GM12865 (cell line): Measurements from ENCODE around the gene SRSF1.
A peak's percentile ranks its signal among the peaks of the same experiment; 100 is the strongest.

Experiments
- DNase-seq: peaks from one replicate; pipeline ENCODE4 v3.0.0; 2010; ENCODE audit warnings: low read depth
- H3K4me3 ChIP-seq: 2 replicates; pipeline ENCODE4 v1.5.1; 2011; ENCODE audit warnings: mild to moderate bottlenecking, low read depth, low read length, control low read depth
- TF ChIP-seq, protein P1 (sequence below): IDR thresholded peaks from 2 replicates; pipeline ENCODE4 v1.5.1; 2011; ENCODE audit warnings: low read length, control low read depth, low read depth, inconsistent platforms; ENCODE audit not compliant: insufficient read depth; ENCODE audit errors: missing control alignments

Gene SRSF1, protein sequence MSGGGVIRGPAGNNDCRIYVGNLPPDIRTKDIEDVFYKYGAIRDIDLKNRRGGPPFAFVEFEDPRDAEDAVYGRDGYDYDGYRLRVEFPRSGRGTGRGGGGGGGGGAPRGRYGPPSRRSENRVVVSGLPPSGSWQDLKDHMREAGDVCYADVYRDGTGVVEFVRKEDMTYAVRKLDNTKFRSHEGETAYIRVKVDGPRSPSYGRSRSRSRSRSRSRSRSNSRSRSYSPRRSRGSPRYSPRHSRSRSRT

DNA sequence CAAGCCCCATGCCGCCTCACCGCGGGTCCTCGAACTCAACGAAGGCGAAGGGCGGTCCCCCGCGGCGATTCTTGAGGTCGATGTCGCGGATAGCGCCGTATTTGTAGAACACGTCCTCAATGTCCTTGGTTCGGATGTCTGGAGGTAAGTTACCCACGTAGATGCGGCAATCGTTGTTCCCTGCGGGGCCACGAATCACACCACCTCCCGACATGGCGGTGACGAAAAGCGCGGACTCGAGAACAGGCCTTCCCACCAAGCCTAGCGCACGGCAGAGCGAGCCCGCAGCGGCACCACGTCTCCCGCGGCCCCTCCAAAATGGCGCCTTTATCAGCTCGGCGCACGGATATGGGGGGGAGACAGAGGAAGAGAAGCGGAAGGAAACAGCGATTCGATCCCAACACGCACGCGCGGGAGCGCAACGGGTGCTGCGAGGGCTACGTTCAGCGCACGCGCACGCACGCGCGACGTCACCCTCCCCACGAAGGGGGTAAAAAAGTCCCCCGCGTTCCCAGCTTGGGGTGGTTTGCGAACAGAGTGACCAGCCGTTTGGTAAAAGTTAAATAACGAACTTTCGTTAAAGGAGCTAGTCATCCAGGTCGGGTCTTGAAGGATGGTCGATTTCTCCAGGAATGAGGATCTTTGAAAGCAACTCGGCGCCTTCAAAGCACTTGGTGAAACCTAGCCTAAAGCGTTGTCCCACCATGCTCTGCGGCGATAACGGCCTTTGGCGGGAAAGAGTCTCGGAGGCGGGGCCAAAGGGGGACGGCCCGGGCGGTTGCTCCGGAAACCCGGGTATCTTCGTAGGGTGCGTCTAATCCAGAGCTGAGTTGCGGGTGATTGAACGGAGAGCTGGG lies at the start of gene SRSF1:
Gene SRSF1, minus strand, starts transcription at position 323 of the 857 bp plus-strand sequence. Its CDS starts 109 bp downstream, at position 214.
- TF ChIP-seq, protein P1, sequence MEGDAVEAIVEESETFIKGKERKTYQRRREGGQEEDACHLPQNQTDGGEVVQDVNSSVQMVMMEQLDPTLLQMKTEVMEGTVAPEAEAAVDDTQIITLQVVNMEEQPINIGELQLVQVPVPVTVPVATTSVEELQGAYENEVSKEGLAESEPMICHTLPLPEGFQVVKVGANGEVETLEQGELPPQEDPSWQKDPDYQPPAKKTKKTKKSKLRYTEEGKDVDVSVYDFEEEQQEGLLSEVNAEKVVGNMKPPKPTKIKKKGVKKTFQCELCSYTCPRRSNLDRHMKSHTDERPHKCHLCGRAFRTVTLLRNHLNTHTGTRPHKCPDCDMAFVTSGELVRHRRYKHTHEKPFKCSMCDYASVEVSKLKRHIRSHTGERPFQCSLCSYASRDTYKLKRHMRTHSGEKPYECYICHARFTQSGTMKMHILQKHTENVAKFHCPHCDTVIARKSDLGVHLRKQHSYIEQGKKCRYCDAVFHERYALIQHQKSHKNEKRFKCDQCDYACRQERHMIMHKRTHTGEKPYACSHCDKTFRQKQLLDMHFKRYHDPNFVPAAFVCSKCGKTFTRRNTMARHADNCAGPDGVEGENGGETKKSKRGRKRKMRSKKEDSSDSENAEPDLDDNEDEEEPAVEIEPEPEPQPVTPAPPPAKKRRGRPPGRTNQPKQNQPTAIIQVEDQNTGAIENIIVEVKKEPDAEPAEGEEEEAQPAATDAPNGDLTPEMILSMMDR = no peak
- peak within 1 kb of the TSS; percentile 89 for H3K4me3 ChIP-seq
- peak; percentile 99 for DNase-seq

DNA sequence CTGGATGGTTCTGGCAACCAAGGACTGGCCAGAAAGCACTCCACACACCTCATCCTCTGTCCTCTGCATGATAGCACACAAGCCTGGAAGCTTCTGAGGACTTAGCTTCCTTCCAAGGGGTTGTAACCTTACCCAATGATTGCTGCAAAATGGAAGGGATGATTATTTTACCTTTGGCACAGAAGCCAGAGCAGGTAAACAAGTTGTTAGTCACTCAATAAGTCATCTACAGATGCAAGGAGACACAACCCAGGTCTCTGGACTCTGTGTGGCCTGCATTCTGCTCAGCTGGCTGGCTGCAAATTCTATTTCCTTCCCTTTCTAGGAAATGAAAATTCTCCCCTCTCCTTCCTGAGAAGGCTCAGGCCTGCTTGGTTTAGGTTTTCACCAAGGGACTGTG lies 49.4 kb upstream of the SRSF1 start:
- TF ChIP-seq, protein P1 = no peak
- H3K4me3 ChIP-seq = no peak overlapping the region
- no peak for DNase-seq

DNA sequence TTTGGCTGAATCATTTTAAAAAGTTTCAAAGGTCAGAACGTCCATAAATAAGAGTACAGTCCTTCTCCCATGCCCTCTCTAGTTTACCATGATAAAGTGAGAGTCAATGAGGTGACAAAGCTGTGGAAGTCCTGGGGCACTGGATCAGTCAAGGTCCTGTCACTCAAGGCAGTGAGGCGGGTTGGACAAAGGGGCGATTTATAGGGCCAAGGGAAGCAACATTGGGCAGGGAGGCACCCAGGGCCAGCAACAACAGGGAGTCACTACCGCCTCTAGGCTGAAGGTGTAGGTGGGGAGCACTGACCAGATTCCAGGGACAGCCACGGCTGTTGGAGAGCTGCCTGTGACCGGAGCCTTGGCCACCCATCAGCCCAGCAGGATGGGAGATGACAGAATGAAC lies 47.6 kb upstream of the SRSF1 start:
- H3K4me3 ChIP-seq = no peak overlapping the region
- no peak for DNase-seq
- TF ChIP-seq, protein P1 = no peak

DNA sequence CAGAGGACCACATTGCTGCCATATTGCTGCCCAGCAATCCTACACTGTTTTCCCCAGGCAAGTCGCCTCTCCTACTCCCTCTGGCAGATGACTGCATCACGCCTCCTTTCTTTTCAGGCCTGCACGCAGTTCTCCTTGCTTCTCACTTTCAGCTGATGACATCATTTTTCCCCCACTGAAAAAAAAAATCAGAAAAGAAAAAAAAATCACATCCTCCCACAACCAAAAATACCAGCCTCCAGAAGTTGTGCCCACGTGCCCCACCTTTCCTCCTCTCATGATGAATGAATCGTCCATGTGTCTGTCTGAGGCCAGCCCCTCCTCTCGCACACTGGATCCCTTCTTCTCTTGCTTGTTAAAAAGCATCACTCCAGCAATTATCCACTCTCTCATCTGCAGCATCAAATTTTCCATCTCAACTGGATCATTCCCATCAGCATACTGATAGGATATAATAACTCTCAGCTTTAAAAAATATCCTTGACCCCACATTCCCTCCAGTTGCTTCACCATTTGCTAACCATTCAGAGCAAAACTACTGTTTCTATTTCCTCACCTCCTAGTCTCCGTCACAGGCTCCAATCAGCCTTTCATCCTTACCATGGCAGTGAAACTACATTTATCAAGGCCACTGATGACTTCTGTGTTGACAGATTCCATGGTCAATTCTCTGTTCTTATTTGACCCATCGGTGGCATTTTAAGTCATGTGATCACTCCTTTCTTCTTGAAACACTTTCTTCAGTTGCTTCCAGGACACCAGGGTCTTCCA lies 46.1 kb upstream of the SRSF1 start:
- no peak for DNase-seq
- TF ChIP-seq, protein P1 = no peak
- no peak overlapping the region for H3K4me3 ChIP-seq

DNA sequence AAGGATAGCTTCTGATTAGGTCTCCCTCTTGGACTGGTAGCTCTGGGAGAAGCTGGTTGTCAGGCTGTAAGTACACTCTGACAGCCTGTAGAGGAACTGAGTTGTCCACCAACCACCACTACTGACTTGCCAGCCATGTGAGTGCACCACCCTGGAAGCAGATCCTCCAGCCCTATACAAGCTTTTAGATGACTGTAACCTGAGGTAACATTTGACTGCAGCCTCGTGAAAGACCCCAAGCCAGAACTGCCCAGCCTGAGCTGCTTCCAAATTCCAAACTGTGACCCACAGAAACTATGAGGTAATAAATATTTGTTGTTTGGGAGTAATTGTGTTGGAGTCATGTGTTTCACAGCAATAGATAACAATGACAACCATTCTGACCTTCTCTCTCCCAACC lies 45.4 kb upstream of the SRSF1 start:
- DNase-seq = no peak
- H3K4me3 ChIP-seq = no peak overlapping the region
- TF ChIP-seq, protein P1 = no peak

DNA sequence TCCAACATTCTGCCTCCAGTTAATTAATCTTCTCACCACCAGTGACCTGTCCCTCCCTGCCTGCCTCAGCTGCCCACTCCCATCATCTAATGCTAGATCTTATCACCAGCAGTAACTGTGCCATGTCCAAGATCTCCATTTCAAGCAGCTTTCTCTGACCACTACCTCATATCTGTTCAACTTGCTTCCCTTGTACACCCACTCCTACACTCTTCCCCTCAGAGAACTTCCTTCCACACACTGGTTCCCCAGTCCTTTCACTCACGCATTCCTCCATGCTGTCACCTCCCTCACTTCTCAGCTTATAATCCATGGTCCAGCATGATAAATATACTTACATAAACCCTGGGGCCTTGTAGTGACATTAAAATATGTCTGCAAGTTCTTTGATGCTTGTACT lies 44.4 kb upstream of the SRSF1 start:
- DNase-seq = no peak
- no peak overlapping the region for H3K4me3 ChIP-seq
- TF ChIP-seq, protein P1 = no peak
